HG03439 (cell line): Measurements from ENCODE around the gene EPHA7.

ENCODE experiments used
- ATAC-seq: cut with Tn5 transposase; IDR thresholded peaks from one replicate; pipeline ENCODE4 v1.9.1; 2021; ENCODE audit warnings: mild to moderate bottlenecking, moderate library complexity; ENCODE audit not compliant: unreplicated experiment

EPHA7 gene

DNA sequence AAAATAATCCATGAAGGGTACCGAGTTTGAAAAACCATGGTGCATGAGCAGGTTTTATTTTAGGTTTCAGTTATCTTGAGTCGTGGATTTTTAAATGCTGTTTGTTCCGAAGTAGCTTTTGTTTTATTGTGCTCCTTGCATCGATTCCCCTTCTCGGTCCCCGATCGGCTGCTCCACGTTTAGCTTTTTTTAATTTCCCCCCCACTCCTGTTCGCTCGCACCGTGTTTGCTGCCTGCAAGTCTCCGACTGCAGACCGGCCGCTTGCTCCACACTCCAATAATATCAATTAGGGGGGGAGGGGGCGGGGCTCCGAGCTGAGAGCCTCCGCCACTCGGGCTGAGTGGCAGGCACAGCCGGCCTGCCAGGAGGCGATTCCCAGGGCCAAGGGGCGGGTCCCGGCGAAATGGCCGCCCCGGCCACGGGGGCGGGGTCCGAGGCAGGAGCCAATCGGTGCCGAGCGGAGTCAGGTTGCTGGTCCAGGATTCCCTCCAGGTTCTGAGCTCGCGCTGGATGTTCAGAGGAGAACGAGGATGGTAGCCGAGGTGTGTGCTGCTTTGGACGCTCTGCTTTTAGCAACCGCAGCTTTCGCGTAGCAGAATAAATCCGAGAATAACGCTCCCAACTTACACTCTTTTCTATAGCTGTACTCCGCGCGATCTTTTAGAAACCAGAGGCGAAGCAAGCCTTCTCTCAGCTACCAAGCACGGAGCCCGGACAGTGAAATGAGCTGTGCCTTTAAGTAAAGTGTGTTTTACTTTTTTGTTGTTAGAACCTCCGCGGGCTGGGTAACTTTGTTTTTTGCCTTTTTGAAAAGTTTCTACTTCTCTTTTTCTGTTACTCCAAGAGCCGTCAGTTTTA lies at the start of gene EPHA7:
TSS of gene EPHA7 (minus strand) at position 256 of the 859 bp plus-strand sequence. CDS start at position 38, 218 bp downstream.
- peak; percentile 81 for ATAC-seq

DNA sequence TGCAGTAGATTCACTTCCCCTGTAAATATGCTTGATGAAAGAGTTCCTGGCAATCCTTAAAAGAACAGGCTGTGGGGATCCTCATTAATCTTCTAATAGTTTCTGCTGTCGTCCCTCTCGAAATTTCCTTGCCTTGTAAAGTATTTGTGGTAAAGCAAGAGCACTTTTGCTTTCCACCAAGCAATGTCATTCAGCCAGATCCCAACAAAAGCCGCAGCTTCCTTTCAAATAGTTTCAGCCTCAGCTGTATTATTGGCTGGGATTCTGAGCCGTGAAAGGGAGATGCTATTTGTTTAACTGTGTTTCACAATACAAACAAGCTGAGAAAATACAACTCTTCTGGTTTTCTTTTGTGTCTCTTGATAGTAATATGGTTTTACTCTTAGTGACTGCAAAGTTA lies 48.9 kb upstream of the EPHA7 start:
- no peak for ATAC-seq

DNA sequence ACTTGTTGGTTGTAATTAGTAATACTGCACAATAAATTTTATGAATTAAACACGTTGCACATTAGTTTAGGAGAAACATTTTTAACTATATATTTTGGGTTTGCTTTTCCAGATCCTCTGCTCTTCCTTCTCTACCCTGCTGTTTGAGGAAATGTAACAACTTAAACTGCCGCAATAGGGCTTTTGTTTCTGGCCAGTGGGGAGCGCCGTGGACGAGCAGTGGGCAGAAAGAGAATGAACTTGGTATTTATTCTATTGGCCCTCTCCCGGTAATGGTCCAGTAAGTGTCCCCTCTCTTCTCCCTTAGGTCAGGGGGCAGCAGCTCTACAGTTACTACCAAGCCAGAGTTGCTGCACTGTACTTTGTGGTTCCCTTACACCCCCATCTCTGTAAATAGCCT lies 35.2 kb upstream of the EPHA7 start:
- ATAC-seq = no peak

DNA sequence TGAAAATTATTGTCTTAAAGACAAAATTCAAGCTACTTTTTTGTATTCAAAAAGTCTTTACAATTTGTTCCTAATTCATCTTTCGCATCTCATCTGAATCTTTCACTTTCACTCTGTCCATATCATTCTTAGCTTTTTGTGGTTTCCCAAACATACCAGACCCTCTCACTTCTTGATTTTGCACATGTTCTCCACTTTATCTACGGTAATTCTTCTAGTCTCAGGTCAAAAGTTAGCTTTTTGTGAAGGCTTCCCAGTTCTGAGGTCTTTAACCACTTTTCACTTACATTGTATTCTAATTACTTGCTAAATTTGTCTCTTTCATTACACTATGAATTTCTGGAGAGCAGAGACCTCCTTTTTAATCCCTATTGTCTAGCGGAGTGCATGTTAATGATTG lies 34.6 kb upstream of the EPHA7 start:
- peak; percentile 67 for ATAC-seq

DNA sequence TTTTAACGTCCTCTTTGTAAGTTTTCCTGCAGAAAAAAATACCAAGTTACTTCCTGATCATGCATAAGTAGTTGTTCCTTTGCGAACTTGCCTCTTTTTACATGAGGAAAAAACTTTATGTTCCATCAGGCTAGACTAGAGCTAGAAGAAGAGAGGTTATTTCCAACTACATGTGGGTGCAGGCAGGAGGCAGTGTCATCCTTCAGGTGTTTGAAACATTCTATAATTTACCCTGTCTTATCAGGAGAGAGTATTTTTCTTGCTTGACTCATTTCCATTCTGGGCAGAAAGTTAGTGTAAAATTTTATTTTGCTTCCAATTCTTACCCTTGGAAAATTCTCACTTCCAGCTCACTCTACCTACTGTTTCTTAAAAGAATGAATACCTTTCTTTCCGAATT lies 28.5 kb upstream of the EPHA7 start:
- no peak for ATAC-seq

DNA sequence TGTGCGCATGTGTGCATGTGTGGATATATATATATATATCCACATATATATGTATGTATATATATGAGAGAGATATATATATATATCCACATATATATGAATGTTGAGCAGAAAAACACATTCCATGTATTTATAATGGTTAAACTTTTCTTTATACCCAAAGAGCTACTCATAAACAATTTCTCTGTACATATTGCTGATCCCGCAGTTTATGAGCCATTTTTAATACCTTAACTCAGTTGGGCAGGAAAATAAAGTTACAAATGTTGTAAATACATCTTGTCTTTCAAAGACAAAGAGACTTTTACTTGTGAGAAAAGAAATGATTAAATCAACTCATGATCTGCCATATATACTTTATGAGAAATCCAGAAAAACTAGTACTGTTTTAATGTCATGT lies 18.1 kb upstream of the EPHA7 start:
- ATAC-seq = no peak

DNA sequence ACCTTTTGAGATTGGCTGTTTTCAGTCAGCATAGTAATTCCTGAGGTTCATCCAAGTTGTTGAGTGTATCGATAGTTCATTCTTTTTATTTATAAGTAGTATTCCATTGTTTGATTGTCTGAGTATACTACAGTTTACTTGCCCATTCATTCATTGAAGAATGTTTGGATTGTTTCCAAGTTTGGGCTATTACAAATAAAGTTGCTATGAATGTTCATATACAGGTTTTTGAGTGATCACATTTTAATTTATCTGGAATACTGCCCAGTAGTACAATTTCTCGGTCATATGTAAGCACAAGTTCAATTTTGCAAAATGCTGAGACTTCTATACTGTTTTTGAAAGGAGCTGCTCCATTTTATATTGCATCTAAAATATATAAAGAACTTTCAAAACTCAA lies 14.2 kb upstream of the EPHA7 start:
- ATAC-seq = no peak

DNA sequence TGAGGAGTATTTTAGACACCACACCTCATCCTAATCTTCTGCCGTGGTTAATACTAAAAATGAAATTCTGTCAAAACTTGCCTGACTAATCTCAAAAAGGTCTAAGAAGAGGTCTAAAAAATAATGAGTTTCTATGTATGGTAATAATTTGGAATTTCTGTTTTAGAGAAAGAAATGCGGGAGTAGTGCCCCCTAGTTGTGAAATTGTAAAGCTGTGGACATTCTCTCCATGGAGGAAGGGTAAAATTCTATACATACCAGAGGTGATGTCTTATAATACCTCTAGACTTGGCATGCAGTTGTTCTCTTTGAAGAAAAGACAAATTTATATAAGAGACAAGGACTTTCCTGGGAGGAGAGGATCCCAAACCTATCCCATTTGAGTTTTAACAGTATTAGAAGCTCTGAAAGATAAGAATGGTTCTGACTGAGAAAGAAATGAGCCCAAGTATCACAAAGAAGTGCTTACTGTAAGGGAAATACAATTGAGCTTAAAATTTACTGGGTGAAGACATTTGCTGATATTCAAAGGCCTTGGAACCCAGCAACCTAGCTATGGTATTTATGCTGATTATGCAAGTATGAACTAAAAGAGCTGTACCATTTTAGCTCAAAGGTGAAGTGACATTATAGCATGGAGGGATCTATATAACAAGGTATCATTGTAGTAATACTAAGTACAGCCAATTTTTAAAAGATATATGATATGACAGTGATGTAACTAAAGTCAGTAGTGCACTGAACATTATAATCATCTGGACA lies 5.1 kb upstream of the EPHA7 start:
- no peak for ATAC-seq

DNA sequence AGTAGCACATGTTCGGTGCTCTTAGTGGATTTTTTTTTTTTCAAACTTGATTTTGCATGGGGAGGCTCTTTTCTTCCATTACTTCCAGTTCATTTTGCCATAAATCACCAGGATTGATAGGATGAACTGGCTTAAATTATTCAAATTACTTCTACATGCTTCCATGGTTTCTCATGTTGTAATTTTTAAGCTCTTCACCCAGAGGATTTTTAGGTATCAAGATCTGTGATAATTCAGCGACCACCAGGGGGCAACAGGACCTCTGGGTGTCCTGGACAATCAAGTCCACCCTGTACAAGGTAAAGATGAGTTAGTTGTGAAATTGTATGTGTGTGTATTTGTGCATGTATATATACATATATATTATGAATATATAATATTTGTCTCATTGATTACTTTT lies 4.2 kb upstream of the EPHA7 start:
- ATAC-seq = peak; percentile 48

DNA sequence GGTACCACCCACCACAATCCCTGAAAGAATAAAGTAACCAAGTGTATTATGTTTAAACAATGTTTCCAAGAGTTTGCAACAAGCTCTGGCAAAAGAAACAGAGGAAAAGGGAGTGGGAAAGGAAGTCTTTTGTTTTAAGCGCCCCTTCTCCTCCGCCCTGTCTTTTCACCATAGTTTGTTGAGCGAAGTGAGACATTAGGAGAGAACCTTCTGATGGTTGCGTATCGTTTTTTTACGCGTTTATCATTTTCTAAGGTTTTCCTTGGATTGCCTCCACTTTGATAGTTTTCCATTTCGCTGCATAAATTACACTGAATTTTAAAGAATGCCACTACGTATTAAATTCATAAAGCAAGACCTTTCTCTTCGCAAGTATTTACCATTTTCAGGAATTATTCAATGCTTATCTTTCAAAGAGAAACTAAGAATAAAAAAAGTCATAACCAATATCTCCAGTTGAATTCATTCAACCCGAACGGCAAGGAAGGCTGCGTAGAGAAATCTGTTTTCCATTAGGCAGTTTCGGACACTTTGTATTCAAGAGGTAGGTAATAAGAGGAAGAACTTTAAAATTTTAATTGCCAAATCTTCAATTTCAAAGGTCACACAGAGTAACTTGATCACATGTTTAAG lies 920 bp upstream of the EPHA7 start:
- ATAC-seq = no peak

DNA sequence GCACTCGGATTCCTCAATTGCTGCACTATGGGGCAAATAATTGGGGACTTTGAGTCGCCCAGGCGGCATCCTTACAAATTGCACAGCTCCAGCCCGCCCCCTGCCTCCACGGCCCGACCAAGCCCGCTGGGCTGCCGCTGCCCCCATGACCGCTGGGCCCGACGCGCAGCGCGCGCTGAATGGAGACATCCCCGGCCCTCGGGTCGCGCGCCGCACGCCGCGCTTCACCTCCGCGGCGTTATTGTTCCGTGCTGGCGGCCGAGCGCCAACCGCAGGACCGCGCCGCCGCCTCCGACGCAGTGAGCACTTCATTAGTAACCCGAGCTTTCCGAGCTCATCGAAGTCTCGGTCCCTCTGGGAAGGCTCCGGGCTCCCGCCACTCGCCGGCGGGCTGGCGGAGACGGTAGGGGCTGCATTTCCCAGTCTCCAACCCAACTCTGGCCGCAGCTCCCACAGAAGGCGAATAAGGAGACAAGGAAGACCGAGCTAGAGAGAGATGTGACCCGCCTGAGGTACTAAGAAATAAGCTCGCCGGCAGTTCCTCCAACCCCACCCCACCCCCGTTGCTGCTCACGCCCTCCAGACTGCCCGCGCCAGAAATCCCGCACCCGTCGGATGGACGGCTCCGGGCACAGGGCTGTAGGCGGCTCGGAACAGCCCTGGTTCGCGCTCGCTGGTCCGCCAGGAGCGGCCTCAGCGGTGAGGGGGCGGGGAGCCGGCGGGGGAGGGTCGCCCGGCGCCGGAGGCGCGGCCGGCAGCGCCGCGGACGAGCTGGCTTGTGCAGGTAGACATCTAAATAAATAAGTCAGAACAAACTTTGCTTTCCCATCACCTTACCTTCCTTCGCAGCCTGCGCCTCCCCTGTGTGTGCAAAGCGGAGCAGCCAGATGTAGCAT lies 703 bp downstream of the EPHA7 start:
- ATAC-seq = no peak

DNA sequence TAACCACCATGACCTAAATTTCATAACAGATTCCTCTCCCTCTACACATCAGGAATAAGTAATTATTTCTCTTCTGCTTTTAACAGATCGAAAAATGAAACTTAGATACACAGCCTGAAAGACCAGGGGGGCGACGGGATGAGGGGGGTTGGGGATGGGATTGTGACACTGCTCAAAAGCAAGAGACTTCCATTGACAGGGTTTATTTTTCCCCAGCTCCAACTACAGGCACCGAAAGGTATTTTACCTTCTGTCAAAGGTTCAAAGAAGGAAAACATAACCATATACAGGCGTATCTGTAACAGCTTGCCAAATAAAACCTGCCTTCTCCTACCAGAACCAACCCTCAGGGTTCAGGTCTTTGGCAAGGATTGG lies 1.3 kb downstream of the EPHA7 start:
- no peak for ATAC-seq

DNA sequence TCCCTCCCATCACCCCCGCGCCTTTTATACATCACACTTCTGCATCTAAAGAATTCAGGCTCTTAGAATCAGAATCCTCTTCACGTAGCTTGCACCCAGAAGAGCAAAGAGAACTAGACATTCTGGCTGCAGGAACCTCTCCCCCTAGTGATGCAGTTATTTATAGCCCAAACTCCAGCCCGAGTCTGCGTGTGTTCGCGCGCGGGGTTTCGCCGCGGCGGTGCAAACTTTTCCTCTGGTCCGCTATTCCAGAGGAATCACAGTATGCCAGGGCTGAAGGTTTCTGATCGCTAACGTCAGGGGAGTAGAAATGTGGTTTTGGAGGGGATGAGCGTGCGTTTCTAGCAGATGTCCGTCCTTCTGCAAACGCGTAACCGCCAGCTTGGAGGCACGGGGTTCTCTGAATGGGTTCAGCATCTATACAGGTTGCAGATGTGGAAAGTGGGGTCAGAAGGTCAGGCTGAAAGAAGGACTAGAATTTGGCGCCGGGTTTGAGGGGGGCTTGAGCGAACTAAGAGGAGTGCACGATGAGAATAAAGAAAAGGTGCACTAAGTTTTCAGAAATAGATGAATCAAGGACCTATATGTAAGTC lies 1.8 kb downstream of the EPHA7 start:
- no peak for ATAC-seq

DNA sequence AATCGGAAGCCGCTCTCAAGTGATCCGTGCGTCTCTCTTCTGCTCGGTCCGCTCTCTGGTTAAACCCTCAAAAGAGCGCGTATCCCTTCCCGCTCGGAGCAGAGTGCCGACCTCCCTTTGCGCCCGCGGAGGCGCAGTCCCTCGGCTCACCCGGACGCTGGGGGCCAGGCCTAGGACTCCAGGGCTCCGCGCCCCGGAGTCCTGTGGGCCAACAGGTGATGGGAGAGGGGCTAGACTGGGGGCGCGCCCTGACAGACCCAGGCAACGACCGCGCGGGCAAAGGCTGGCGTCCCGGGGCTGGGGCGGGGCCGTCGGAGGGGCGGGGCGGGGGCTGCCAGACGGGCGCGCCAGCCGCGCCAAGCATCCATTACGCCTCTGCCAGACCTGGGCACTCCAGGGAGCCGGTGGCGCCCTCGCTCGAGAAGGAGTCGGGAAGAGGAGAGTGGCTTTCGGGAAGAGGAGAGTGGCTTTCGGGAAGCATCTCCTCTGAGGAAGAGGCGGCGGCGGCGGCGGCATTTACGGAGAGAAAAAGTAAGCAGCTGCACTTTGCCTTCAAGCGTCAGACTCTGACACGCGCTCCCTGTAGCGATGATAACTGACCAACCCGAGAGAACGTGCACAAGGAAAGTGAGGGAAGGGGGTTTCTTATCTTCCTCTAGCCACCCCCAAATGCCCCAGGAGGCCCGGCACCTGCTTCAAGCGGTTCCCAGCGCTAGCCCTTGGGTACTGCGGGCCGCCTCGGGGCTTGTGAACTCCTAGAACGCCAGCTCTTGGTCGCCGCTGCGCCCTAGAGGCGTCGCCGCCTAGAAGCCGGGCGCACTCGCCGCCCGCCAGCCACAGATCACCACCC lies 2.6 kb downstream of the EPHA7 start:
- no peak for ATAC-seq

DNA sequence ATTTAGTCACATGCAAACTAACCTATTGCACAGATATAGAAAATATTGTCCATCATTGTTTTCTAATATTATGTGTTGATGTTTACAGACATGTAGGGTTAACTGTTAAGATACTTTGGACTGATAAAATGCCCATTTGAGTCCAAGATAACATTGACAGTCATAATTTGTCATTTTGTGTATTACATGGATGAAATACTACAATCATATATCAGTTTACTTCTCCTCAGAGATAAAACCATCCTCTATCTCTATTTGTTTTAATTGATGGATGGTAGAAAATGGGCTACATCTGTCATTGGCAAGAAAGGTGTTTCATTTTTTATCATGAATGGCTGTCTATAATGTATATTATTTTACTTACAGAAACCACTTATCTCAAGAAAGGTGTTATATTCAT lies 6.2 kb downstream of the EPHA7 start:
- no peak for ATAC-seq

DNA sequence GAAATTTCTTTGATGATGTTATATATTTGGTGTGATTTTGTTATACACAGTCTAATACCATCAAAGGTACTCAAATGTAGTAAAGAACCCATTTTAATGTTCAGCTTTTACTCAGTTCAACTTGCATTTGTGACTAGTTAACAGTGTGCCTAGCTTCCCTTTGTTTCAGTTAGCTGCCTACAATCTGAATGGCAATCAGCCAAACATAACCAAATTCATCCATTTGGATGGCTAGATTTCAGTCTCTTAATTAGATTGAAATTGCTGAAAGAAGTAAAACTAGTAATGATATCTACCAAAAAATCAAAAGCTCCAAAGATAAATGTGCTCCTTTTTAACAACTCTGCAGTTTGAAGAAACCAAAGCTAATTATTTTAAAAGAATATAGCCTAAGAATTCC lies 6.9 kb downstream of the EPHA7 start:
- no peak for ATAC-seq

DNA sequence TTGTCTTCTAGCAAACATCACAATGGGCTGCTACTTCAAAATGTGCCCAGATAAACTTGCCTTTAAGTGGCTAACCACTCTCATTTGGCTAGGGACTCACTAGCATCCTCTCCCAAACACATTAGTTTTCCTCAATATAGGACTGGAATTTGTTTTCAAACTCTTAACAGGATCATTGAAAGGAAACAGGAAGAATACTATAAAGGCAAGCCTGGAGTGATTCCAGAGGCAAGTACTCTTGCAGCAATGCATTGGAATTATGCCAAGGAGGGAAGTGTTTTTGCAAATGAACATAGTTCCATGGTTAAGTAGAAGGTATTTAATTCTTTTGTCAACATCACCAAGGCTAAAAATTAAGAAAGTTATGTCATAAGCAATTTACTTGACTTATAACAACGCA lies 12.2 kb downstream of the EPHA7 start:
- no peak for ATAC-seq

DNA sequence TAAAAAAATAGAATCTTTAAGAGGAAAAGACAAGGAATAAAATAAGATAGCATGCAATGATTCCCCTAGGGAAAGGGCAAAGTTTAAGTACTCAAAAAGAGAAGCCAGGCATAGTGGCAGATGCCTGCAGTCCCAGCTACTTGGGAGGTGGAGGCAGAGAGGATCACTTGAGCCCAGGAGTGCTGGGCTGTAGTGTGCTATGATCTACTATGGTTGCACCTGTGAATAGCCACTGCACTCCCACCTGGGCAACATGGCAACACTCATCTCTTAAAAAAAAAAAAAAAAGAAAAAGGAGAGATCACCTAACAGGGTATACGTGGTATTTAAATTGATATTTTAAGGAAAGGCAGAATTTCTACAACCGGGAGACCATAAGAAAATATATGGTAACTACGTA lies 16.0 kb downstream of the EPHA7 start:
- ATAC-seq = no peak

DNA sequence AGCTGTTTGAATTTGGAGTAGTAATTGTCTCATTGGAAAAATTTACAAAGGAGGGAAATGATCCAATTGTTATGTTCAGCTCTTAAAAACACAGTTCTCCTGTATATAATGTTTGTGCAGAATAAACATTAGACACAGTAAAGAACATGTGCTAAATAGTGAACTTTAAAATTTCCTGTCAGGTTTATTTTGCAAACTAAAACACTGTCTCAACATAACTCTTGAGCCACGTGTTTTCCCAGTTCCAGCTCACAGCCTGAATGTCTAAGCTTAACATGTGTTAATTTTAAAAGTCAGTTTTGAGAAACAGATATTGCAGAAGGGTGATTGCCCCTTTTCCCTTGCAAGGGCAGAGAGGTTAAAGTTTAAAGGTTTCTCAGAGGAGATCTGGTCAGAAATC lies 20.6 kb downstream of the EPHA7 start:
- no peak for ATAC-seq

DNA sequence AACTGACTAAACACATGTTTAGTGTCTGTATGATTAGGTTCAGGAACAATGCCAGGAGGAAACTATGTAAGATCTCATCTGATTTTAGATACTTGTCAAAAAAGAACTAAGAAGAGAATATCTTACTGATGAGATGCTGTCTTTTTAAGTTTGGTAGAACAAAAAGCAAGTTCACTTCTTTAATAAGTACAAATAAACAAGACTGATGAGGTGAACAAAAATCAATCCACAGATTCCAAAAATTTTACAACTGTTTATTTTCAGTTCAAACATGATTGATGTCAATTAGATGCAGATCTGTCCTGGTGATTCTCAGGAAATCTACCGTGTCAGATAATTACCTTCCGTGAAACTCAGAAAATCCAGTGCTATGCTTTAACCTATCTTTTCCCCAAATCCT lies 24.9 kb downstream of the EPHA7 start:
- ATAC-seq = no peak
